ENCODE measurements around the gene MYO1B.
A peak's percentile ranks its signal among the peaks of the same experiment; 100 is the strongest.

The MYO1B gene

DNA sequence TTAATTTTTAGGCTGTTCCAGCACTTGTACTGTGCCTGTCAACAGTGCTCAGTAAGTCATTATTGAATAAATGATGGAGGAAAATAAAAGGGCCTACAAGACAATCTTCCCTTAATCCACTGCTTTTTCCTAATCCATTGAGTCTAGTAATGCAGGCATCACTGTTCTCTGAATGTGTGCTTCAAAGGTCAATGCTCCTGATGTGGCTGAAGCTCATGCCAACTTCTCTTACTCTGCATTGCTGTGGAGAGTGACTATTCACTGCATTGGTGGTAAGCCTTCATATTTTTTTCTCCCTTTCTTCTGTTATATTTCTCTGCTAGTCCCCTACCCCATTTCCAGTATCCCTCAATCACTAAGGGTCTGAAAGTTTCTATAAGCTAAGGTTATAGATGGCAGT, 31.9 kb upstream of the MYO1B start:
- H3K4me1 ChIP-seq (ENCODE audit: control insufficient read depth, low read depth, low read length), result peaks cover 10% of the 10 kb centered on the region
- peaks cover 3% of the 10 kb centered on the region for H3K9me3 ChIP-seq (ENCODE audit: control insufficient read depth, low read depth, low read length)
- no peak overlapping the region for H3K9ac ChIP-seq (ENCODE audit: low read length)
- H3K27ac ChIP-seq (ENCODE audit: low read length), result no peak overlapping the region
- no peaks in the 10 kb centered on the region for H3K27me3 ChIP-seq (ENCODE audit: control insufficient read depth, insufficient read depth, low read length)
- no peaks in the 10 kb centered on the region for H3K36me3 ChIP-seq (ENCODE audit: control insufficient read depth, low read depth, low read length)
- H3K4me3 ChIP-seq (ENCODE audit: low read length), result no peak overlapping the region

DNA sequence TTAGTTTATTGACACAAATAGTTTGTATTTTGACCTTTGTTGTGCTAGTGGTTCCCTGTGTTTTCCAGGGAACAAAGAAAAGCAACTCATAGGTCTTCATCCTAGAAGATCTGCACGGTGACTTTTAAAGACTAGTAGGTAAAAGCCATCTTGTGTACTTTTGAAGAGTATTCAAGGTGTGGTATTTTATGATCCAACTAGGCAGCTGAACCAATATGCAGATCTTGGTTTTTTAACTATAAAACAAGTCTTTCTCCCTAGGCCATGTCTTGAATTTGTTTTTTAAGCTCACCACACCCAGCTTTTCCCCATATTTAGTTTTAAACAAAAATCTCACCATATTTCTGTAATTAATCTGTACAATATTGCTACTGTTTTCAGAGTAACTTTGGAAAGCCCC, 30.0 kb upstream of the MYO1B start:
- no peaks in the 10 kb centered on the region for H3K36me3 ChIP-seq (ENCODE audit: control insufficient read depth, low read depth, low read length)
- H3K9me3 ChIP-seq (ENCODE audit: control insufficient read depth, low read depth, low read length), result no peaks in the 10 kb centered on the region
- H3K9ac ChIP-seq (ENCODE audit: low read length), result no peak overlapping the region
- H3K27ac ChIP-seq (ENCODE audit: low read length), result no peak overlapping the region
- H3K4me3 ChIP-seq (ENCODE audit: low read length), result no peak overlapping the region
- no peaks in the 10 kb centered on the region for H3K27me3 ChIP-seq (ENCODE audit: control insufficient read depth, insufficient read depth, low read length)
- H3K4me1 ChIP-seq (ENCODE audit: control insufficient read depth, low read depth, low read length), result peaks cover 13% of the 10 kb centered on the region

DNA sequence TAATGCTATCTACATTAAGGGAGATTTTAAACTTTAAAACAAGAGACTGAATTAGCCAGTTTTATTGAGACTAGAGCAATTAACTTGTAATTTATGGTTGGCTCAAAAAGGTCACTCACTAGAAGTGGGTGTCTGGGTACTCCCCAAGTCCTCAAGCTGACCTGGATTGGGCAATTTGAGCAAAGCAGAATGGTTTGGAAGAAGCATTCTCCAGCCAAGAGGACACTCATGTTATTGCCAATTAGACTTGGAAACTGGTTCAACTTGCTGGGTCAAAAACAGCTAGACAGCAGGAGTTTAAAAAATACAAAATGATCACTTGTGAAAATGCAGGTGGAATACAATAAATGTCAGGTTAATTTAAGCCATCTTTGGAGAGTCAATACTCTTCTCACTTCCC, 29.5 kb upstream of the MYO1B start:
- no peak overlapping the region for H3K9ac ChIP-seq (ENCODE audit: low read length)
- no peak overlapping the region for H3K4me3 ChIP-seq (ENCODE audit: low read length)
- H3K36me3 ChIP-seq (ENCODE audit: control insufficient read depth, low read depth, low read length), result no peaks in the 10 kb centered on the region
- H3K9me3 ChIP-seq (ENCODE audit: control insufficient read depth, low read depth, low read length), result no peaks in the 10 kb centered on the region
- no peaks in the 10 kb centered on the region for H3K27me3 ChIP-seq (ENCODE audit: control insufficient read depth, insufficient read depth, low read length)
- H3K27ac ChIP-seq (ENCODE audit: low read length), result no peak overlapping the region
- H3K4me1 ChIP-seq (ENCODE audit: control insufficient read depth, low read depth, low read length), result peaks cover 13% of the 10 kb centered on the region

DNA sequence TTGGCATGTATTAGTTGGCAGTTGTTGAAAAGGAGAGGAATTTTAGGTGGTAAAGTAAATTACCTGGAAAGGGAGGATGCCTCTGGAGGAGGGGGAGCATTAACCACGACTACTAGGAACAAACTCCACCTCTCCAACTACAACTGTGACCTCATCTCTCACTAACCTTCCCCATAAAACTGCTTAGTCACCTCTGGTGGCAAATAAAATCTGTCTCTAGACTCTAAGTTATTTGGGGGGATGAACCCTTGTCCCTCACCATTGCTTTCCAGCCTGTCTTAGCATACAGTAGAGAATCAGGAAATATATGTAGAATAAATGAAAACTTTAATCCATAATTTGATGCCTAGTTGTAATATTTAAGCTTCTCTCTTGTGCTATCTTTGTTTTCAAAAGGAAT, 27.6 kb upstream of the MYO1B start:
- Histone ChIP-seq H3K9ac (ENCODE audit: low read length) (peak overlapping the region; percentile 34), H3K27me3 (ENCODE audit: control insufficient read depth, insufficient read depth, low read length) (no peaks in the 10 kb centered on the region), H3K4me1 (ENCODE audit: control insufficient read depth, low read depth, low read length) (peaks cover 13% of the 10 kb centered on the region), H3K36me3 (ENCODE audit: control insufficient read depth, low read depth, low read length) (no peaks in the 10 kb centered on the region), H3K4me3 (ENCODE audit: low read length) (no peak overlapping the region), H3K9me3 (ENCODE audit: control insufficient read depth, low read depth, low read length) (no peaks in the 10 kb centered on the region), H3K27ac (ENCODE audit: low read length) (no peak overlapping the region)

DNA sequence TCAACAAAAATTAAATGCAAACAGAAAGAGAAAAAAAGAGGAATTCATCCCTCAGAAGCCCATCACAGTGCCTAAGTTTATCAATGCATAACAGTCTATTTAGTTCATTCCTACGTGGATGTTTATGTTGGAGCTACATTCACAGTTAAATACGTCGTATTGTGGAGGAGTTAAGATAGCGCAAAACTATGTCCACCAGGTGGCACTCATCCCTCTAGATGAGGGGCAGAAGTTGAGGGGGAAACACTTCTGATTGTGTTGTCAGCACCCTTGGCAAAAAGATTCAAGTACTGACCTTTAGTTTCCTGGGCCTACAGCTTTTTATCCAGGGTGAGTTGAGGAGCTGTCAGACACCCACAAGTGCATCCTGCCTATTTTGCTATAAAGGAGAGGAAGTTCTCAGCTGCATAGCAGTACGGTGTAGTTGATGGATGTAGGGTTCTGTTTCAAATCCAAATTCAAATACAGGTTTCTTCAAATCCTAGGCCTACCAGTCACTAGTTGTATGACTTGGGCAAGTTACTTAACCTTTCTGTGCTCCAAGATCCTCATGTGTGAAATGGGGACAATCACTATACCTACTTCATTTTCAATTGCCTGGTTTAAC, 26.8 kb upstream of the MYO1B start:
- no peak overlapping the region for H3K27ac ChIP-seq (ENCODE audit: low read length)
- H3K9ac ChIP-seq (ENCODE audit: low read length), result peak overlapping the region; percentile 34

DNA sequence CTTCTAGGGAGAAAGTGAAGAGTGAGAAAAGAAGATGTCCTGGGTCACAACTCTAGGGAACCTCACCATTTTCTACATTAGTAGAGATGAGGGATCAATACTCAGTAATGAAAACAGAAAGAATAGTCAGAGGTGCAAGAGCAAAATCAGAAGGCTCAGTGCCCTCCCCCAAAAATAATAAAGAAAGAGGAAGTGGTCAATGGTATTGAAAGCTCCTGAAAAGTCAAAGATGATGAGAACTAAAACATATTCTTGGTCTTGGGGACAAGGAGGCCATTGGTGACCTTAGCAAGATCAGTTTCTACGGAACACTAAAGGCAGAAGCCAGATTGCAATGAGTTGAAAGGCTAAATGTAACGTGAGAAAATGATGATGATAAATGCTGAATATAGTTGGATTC, 24.5 kb upstream of the MYO1B start:
- no peak overlapping the region for H3K9ac ChIP-seq (ENCODE audit: low read length)
- H3K36me3 ChIP-seq (ENCODE audit: control insufficient read depth, low read depth, low read length), result no peaks in the 10 kb centered on the region
- H3K27me3 ChIP-seq (ENCODE audit: control insufficient read depth, insufficient read depth, low read length), result no peaks in the 10 kb centered on the region
- H3K27ac ChIP-seq (ENCODE audit: low read length), result no peak overlapping the region
- no peak overlapping the region for H3K4me3 ChIP-seq (ENCODE audit: low read length)
- H3K9me3 ChIP-seq (ENCODE audit: control insufficient read depth, low read depth, low read length), result no peaks in the 10 kb centered on the region
- peaks cover 22% of the 10 kb centered on the region for H3K4me1 ChIP-seq (ENCODE audit: control insufficient read depth, low read depth, low read length)

More for the DNA sequence above, 26.8 kb upstream of the MYO1B start:
- Histone ChIP-seq H3K4me3 (ENCODE audit: low read length) (no peak overlapping the region), H3K36me3 (ENCODE audit: control insufficient read depth, low read depth, low read length) (no peaks in the 10 kb centered on the region), H3K27me3 (ENCODE audit: control insufficient read depth, insufficient read depth, low read length) (no peaks in the 10 kb centered on the region), H3K9me3 (ENCODE audit: control insufficient read depth, low read depth, low read length) (no peaks in the 10 kb centered on the region), H3K4me1 (ENCODE audit: control insufficient read depth, low read depth, low read length) (peaks cover 13% of the 10 kb centered on the region)

DNA sequence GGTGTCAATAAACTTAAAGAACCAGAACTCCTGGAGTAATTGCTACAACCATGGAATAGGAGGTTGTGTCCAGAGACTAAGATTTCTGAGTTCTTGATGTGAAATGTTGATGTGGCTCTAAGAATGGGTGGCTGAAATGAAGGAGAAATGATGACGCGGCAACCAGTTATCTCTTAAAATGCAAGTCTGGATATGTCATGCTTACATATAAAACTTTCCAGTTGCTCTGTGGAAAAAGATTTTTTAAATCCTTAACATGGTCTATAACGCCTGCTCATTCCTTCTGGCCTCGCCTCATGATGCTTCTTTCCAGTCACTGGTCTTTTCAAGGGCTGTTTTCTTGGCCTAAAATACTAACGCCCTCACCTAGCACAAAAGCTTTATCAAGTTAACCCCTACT, 23.5 kb upstream of the MYO1B start:
- Histone ChIP-seq H3K9me3 (ENCODE audit: control insufficient read depth, low read depth, low read length) (no peaks in the 10 kb centered on the region), H3K4me3 (ENCODE audit: low read length) (no peak overlapping the region), H3K27ac (ENCODE audit: low read length) (no peak overlapping the region), H3K9ac (ENCODE audit: low read length) (no peak overlapping the region), H3K4me1 (ENCODE audit: control insufficient read depth, low read depth, low read length) (peaks cover 29% of the 10 kb centered on the region), H3K27me3 (ENCODE audit: control insufficient read depth, insufficient read depth, low read length) (no peaks in the 10 kb centered on the region), H3K36me3 (ENCODE audit: control insufficient read depth, low read depth, low read length) (no peaks in the 10 kb centered on the region)

DNA sequence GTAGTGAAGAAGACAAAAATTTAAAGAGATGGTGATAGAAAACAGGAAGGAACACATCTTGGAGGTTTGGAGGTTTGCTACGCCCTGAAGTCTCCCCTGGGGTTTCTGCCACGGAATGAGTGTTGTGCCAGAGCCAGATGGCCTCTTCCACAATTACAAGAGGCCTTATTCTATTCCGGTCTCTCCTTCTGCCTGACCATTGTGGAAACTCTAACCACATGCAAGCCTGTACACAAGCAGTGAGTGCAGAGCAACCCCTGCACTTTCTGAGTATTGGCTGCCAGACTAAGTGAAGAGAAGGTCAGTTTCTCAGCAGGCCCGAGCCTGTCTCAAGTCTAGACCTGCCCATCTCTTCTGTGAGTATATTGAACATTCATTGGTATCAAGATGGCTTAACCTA, 22.7 kb upstream of the MYO1B start:
- Histone ChIP-seq H3K9me3 (ENCODE audit: control insufficient read depth, low read depth, low read length) (no peaks in the 10 kb centered on the region), H3K27me3 (ENCODE audit: control insufficient read depth, insufficient read depth, low read length) (no peaks in the 10 kb centered on the region), H3K4me3 (ENCODE audit: low read length) (no peak overlapping the region), H3K27ac (ENCODE audit: low read length) (no peak overlapping the region), H3K4me1 (ENCODE audit: control insufficient read depth, low read depth, low read length) (peaks cover 28% of the 10 kb centered on the region), H3K9ac (ENCODE audit: low read length) (no peak overlapping the region), H3K36me3 (ENCODE audit: control insufficient read depth, low read depth, low read length) (no peaks in the 10 kb centered on the region)

DNA sequence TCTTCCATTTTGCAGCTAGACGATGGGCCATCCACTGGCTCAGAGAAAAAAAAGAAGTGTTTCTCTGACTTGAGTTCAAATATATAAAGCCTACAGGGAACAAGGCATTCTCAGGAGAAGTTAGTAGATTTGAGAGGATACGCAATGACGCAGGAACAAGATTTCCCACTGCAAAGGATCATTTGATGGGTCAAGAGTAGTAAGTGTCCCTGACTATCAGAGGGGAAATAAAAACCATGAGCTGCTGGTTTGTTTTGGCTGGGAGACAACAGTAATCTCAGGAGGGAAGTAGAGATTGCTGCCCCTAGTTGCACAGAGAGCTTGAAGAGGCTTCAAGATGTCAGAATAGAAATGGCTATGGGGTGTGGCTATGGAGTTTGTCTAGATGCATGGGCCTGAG, 22.3 kb upstream of the MYO1B start:
- no peak overlapping the region for H3K27ac ChIP-seq (ENCODE audit: low read length)
- no peak overlapping the region for H3K9ac ChIP-seq (ENCODE audit: low read length)
- H3K9me3 ChIP-seq (ENCODE audit: control insufficient read depth, low read depth, low read length), result no peaks in the 10 kb centered on the region
- peaks cover 23% of the 10 kb centered on the region for H3K4me1 ChIP-seq (ENCODE audit: control insufficient read depth, low read depth, low read length)
- H3K4me3 ChIP-seq (ENCODE audit: low read length), result no peak overlapping the region
- no peaks in the 10 kb centered on the region for H3K27me3 ChIP-seq (ENCODE audit: control insufficient read depth, insufficient read depth, low read length)
- no peaks in the 10 kb centered on the region for H3K36me3 ChIP-seq (ENCODE audit: control insufficient read depth, low read depth, low read length)

DNA sequence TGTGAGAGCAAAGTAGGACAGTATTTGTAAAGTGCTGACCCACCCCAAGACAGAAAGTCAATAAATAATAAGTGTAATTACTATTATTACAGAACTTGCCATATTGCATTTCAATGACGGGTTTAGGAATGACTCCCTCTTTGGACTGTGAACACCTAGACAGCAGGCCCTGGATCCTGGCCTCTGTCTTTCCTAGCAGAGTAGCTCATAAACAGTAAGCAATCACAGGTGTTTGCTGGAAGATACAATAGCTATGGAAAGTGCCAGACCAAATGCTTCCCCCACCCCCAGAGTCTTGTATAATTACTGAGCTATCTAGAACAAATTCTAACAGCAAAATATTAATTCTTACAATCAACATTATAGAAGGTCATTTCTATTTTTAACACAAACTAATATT, 20.1 kb upstream of the MYO1B start:
- Histone ChIP-seq H3K27ac (ENCODE audit: low read length) (no peak overlapping the region), H3K4me3 (ENCODE audit: low read length) (no peak overlapping the region), H3K36me3 (ENCODE audit: control insufficient read depth, low read depth, low read length) (no peaks in the 10 kb centered on the region), H3K27me3 (ENCODE audit: control insufficient read depth, insufficient read depth, low read length) (no peaks in the 10 kb centered on the region), H3K9me3 (ENCODE audit: control insufficient read depth, low read depth, low read length) (no peaks in the 10 kb centered on the region), H3K9ac (ENCODE audit: low read length) (no peak overlapping the region), H3K4me1 (ENCODE audit: control insufficient read depth, low read depth, low read length) (peaks cover 16% of the 10 kb centered on the region)

DNA sequence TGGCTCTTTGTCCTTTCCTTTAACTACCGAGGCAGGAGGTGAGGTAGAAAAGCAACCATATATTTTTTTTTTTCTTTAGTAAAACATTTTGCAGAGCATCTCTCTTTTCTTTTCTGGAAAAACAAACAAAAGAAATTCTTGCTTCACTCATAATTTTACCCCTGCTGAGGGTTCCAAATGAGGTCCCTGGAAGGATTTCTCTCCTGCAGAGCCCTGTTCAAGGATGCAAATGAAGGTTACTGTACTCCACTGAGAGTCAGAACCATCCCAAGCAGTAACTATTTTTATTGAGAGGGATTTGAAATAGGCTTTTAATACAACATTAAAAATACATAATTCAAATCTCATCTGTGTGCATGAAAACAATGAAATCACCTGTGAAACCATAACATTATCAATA, 19.5 kb upstream of the MYO1B start:
- Histone ChIP-seq H3K36me3 (ENCODE audit: control insufficient read depth, low read depth, low read length) (no peaks in the 10 kb centered on the region), H3K9ac (ENCODE audit: low read length) (no peak overlapping the region), H3K9me3 (ENCODE audit: control insufficient read depth, low read depth, low read length) (no peaks in the 10 kb centered on the region), H3K27me3 (ENCODE audit: control insufficient read depth, insufficient read depth, low read length) (no peaks in the 10 kb centered on the region), H3K4me1 (ENCODE audit: control insufficient read depth, low read depth, low read length) (peaks cover 16% of the 10 kb centered on the region), H3K27ac (ENCODE audit: low read length) (no peak overlapping the region), H3K4me3 (ENCODE audit: low read length) (no peak overlapping the region)

DNA sequence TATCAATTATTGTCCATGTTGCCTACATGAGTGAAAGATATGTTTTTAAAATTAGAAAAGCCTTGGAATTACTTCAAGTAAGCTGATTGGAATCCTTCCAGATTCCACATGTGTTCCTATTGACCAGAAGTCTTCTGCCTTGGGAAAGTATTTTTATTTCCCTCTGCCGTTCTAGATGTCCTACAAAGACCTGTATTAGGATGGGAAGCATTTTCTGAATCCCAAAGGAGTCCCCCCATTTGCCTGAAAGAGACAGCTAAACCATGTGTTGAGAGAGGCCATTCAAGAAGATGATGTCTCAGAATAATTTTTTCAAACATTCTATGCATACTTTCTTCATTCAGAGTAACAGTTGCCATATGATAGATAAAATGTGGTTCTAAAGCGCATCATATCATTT, 19.0 kb upstream of the MYO1B start:
- Histone ChIP-seq H3K4me1 (ENCODE audit: control insufficient read depth, low read depth, low read length) (peaks cover 16% of the 10 kb centered on the region), H3K9me3 (ENCODE audit: control insufficient read depth, low read depth, low read length) (no peaks in the 10 kb centered on the region), H3K9ac (ENCODE audit: low read length) (no peak overlapping the region), H3K4me3 (ENCODE audit: low read length) (no peak overlapping the region), H3K36me3 (ENCODE audit: control insufficient read depth, low read depth, low read length) (no peaks in the 10 kb centered on the region), H3K27me3 (ENCODE audit: control insufficient read depth, insufficient read depth, low read length) (no peaks in the 10 kb centered on the region), H3K27ac (ENCODE audit: low read length) (no peak overlapping the region)

Data from iPS-18a (cell line).